ENCODE measurements around the gene GPR160. TPM values are rescaled to one million over a fixed set of nuclear protein-coding genes. Genes with fewer than 3 reads are reported as not detected.

GPR160 gene
- total RNA-seq, 1 donor from 2014 or later, result 36.3 TPM

DNA sequence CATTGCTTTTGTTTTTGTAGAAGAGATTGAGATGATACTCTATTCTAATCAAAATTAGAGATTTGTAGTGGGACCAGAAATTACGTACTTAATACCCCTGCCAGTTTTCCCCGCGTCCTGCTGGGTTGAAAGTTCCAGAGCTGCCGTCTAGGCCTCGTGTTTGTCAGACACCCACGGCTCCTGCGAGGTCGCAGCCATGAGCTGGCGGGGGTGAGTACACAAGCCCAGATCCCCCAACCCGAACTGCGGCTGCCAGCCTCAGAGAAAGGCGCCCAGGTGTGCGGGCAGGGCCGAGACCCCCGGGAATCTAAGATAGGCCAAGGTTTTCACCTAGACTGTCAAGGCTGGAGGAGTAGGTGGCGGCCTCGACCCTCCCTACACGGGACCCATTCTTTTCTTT lies 26.3 kb downstream of the GPR160 start:
- no peak for DNase-seq (ENCODE audit: low spot score)

DNA sequence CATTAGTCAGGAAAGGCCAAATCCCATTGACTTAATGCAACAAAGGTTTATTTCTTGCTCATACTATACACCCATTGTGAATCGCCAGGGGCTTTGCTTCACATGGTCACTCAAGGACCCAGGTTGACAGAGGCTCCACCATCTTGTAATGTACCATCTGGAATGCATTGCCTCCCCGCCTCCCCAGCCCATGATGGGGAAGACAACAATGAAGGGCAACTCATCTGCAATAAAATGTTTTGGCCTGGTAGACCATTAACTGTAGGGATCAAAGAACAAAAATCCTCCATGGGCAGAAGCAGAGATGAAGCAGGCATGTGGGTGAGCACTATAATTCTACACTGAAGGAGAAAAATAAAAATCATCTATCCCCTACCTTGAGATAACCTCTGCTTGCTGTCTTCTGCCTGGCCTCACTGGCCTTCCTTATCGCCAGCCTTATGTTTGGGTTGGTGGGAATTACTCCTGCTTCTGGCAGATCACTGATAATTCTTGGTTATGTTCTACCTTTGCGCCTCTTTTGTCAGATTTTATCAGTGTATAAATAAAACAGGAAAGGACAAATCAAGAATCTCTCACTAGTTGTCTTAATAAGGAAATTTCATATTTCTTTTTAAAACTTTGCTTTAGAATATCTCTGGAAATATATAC lies 37.8 kb downstream of the GPR160 start:
- no peak for DNase-seq (ENCODE audit: low spot score)

DNA sequence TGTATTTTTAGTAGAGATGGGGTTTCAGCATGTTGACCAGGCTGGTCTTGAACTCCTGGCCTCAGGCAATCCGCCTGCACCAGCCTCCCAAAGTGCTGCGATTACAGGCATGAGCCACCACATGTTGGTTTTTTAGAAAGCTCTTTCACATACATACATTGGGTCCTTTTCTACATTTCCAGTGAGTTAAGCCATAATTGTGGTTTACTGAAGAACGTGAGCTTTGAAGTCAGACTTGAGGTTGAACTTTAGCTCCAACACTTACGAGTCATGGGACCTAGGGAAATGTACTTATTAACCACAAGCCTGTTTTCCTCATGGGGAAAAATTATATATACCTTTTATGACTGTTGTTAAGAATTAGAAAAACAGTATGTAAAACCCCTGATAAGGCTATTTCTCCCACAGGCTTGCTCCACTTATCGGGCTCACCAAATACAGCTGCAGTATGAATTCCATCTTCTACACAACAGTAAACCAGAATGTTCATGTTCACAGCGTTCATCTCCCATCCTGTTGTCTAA lies 39.0 kb downstream of the GPR160 start:
- no peak for DNase-seq (ENCODE audit: low spot score)

DNA sequence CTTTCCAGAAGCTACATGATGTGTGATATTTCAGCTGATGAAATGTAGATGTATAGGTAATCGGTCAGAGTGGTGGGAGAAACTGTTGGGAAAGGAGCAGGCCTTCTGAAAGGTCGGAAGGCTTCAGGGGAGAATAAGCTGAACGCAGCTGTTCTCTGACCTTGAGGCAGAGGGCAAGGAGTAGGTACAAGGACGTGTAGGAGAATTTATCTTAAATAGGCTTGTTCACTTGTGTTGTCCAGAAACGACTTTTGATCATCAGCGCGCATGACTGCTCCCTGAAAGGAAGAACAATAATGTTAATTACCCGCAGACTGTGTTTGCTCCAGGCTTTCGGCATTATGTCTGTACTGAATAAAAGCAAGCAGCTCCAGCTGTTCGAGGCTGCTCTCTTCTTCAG lies 39.6 kb downstream of the GPR160 start:
- DNase-seq (ENCODE audit: low spot score), result no peak

DNA sequence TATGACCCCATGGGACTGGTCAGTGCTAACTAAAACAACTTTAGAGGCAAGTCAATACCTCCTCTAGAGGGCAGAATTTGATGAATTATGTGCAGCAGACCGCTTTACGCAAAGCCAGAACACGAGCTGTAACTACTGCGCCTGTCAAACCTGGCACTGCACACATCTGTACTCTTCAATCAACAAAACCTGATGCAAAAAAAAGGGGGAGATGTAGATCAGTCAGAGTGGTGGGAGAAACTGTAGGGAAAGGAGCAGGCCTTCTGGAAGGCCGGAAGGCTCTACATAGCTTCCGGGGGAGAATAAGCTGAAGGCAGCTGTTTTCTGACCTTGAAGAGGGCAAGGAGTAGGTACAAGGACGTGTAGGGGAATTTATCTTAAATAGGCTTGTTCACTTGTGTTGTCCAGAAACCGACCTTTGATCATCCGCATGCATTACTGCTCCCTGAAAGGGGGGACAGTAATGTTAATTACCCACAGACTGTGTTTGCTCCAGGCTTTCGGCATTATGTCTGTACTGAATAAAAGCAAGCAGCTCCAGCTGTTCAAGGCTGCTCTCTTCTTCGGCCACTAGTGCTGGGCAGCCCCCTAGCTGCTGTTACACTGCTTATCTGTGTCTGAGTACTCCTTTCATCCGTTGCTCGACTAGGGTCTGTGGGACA lies 41.0 kb downstream of the GPR160 start:
- DNase-seq (ENCODE audit: low spot score), result no peak

DNA sequence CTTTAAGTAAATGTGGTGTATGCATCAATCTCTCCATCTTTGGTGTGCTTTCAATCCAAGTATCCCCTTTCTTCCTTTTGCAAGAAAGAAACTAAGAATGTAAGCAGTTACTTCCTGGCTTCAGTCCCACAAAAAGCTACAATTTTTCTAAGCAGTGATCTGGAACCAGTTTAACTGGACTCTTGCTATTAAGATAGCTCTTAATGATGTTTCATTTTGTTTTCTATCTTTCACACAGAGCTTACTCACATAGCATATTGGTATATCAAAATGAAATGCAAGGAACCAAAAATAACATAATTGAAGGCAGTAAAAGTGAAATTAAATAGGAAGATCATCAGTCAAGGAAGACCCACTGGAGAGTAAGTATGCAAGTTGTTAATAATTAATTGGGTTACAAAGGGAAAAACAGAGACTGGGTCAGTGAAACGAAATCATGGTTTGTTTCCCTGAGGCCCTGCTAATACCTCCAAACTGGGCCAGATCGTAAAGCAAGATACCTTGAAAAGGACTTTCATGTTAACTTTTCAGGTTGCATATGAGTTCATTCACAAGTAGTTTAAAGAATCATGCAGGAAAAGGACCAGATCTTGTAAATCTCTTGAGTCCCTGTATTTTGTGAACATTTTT lies 41.9 kb downstream of the GPR160 start:
- no peak for DNase-seq (ENCODE audit: low spot score)

DNA sequence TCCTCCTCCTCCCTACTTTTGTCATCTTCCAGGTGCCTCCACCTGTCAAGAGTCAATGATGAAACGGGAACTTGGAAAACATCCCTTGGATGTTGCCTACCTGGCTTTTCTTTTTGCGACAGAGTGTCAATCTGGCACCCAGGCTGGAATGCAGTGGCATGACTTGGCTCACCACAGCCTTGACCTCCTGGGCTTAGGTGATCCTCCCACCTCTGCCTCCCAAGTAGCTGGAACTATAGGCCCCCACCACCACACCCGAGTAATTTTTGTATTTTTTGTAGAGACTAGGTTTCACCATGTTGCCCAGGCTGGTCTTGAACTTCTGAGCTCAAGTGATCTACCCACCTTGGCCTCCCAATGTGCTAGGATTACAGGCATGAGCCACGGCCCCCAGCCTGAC lies 42.8 kb downstream of the GPR160 start:
- DNase-seq (ENCODE audit: low spot score), result no peak

DNA sequence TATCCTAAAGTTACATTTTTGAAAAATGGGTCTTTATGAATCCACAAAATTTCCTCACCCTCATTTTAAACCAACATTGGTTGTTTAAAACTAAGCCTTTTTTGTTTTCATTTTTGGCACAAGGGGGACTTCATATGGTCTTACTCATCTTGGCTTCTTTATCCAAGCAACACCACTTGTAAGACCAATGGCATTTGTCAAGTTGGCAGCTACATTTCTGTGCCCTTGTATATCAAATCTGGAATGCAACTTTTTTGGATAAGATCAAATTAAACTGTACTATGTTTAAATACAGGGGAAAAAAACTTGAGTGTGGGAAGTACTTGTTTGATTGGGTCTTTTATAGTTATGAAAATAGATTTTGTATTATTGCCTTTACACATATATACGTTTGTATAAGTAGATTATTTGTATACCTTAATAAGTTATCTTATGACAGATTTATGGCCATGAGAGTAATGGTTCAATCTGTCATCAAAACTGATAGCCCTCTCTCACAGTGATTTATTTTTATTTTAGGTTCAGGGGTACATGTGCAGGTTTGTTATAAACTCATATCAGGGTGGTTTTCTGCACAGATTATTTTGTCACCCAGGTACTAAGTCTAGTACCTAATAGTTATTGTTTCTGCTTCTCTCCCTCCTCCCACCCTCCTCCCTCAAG lies 43.4 kb downstream of the GPR160 start:
- DNase-seq (ENCODE audit: low spot score), result no peak

DNA sequence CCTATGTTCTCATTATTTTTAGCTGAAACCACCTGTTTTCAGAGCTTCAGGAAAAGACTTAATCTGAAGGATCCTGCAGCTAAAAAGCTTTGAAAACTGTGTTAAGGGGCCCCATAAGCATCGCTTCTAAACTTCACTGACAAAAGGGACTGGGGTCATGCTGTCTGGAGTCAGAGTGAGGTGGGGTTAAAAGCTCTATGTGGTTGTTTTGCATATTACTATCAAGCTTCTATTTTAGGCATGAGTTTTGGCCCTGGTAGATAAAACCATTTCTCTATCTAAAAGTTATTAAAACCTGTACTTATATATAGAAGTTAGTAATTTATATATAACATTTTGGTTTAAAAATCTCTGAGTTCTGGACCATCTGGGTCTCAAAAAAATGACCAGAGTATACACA lies 45.5 kb downstream of the GPR160 start:
- DNase-seq (ENCODE audit: low spot score), result no peak

DNA sequence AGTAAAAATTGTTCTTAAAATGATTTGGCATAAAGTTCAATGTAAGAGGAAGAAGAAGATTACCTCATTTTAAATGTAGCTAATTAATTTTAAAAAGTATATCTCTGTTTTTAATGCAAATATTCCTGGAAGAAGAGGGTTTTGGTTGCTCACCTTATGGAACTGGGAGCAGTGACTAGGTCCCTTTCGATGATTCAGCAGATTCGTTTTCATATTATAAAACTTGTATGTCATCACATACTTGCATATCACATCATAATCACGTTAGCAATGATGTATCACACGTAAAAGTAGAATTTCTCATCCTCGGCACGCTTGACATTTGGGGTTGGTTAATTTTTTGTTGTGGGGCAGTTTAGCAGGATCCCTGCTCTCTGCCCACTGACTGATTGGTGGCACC lies 47.6 kb downstream of the GPR160 start:
- DNase-seq (ENCODE audit: low spot score), result no peak

DNA sequence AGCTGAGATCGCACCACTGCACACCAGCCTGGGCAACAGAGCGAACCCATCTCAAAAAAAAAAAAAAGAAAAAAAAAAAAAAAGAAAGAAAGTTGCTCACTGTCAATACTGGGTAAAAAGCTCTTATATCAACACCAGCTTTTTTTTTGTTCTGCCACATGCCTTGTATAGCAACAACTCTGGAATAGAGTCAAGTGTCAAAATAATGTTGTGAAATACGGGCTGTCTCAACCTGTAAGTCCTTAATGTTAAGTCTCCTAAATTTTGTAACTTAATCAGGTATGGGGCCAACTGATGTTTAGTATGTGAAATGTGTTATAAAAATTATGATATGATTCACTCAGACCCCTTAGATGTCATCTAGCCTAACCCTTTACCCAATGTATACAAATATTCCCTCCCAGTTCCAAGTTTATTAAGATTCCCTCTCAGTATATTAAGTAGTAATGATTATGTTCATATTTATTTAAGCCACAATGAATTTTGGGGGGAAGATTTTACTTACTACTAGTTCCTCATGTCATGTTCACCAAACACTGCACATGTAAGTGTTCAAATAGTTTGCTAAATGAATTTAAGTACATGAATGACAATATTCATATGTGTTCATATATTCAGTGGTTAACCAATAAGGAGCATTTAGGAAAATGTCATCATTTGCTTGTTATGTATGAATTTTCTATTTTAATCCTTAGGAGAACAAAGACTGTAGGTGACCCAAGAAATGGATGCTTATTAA lies 52.2 kb downstream of the GPR160 start:
- DNase-seq (ENCODE audit: low spot score), result no peak

DNA sequence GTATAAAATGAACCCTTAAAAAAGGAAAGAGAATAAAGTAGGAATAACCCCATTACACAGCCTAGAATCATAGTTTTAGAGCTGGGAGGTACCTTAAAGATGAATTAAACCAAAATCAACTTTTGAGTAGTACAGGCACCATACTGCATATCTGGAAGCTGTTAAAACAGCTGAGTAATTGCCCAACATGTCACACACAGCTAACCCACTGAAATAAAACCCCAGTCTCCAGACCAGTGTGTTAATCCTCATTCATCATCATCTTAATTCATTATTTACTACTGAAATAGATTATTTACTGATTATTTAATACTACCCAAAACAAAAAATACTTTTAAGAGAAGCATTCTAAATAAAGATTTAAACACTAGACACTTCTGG lies 52.8 kb downstream of the GPR160 start:
- no peak for DNase-seq (ENCODE audit: low spot score)

DNA sequence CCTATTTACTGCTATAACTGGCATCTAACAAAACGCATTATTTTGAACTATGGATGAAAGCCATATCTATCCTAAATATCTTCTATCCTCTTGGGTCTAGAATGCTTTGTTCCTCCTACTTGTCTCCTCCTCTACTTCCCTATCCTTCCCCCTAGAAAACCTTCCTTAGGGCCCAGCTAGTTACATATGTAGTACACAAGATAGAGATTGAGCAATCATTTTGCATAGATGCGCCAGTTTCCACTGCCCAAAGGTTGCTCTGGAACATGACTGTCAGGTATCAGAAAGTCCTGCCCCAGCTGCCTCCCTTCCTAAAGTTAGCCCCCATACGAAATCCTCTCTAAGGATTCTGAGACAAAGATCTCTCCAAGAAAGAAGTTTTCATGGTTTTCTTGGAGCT lies 55.1 kb downstream of the GPR160 start:
- DNase-seq (ENCODE audit: low spot score), result no peak

DNA sequence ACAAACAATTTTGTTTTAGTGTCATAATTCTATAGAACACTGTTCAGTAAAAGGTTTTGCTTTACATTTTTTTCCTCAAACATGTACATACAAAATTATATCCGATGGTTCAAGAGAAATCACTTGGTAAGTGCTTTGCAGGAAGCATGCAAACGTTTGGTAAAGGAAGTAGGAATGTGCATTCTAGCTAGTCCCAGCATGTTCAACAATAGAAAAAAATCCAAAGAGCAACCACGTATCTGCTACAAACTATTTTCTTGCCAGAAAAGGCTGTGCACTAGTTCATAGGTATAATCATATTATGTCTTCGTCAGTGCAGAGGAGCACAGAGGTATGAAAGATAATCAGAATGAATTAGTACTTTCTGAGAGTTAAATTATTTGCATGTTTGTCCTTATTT lies 58.0 kb downstream of the GPR160 start:
- no peak for DNase-seq (ENCODE audit: low spot score)

DNA sequence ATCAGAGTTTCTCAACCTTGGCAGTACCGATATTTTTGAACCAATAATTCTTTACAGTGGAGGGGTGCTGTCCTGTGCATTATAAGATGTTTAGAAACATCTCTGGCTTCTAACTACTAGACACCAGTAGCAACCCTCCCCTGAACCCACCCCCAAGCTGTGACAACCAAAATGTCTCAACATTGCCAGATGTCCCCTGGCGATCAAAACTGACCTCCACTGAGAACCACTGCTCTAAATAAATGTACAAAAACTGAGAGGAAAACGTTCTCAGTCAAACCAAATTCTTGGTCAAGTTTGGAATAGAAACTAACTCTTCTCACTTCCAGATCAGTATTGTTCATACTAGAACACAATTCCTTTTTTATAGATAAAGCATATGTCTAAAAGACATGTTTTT lies 58.5 kb downstream of the GPR160 start:
- no peak for DNase-seq (ENCODE audit: low spot score)

DNA sequence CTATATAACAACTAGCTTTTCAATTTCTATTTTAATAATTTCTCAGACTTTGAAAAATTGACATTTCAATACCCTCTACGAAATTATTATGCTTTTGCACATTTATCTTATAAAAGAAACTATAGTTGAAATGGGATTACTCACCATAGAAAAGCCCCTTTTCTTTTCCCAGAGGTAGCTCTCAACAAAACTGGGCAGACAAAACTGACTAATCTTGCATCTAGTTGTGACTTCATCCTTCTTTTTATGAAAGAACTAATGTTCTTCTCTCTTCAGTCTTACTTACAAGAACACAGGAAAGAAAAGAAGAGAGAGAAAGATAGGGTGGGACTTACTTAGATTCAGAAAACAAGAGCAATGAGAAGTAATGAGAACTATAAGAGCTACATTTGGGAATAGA lies 61.0 kb downstream of the GPR160 start:
- DNase-seq (ENCODE audit: low spot score), result no peak

DNA sequence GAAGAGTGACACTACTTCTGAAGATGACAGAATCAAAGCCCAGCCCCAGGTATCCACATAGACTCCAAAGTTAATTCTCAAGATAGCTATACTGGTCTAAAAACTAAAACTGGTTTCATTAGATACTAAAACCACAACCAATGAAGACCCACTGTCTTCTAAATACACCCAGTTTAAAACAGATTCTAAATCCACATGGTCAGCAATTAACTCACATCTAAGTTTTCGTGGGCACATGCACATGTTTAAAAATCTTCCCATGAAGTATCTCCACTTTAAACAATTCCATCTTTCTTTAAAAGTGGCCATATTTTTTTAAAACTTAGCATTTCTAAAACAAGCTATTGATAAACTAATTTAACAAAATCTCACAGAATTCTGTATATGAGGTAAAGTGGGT lies 63.1 kb downstream of the GPR160 start:
- DNase-seq (ENCODE audit: low spot score), result no peak

DNA sequence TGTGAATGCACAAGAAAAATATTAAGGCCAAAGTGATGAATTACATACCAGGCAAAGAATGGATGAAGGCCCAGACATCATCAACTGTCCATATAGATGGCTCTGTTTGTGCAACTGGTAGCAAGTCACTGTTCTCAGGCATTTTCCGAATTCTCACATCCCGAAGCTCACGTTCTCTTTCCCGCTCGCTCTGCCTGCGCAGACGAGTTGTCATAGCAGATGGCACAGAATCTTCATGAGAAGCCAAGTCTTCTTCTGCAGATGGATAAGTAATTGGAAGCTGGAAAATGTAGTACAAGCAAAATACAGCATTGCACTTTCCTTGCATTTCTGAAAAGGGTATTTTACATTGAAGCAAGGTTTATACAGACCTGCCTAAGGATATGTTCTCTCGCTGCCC lies 64.6 kb downstream of the GPR160 start:
- no peak for DNase-seq (ENCODE audit: low spot score)

DNA sequence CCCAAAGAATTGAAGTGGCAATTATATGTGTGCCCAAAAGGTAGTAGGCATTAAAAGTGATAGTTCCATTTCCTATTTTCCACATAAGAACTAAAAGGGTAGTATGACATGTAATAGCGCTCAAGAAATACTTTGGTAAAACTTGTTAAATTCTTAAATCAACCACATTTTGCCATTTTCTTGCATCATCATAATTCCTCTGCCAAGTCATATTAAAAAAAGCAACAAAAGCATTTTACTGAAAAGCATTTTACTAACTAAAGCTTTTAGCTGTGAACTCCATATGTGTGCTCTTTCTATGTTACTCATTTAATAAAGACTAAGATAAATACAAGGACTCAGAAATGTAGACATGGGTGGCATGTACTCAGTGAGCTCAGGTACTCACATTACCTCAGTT lies 70.1 kb downstream of the GPR160 start:
- no peak for DNase-seq (ENCODE audit: low spot score)

DNA sequence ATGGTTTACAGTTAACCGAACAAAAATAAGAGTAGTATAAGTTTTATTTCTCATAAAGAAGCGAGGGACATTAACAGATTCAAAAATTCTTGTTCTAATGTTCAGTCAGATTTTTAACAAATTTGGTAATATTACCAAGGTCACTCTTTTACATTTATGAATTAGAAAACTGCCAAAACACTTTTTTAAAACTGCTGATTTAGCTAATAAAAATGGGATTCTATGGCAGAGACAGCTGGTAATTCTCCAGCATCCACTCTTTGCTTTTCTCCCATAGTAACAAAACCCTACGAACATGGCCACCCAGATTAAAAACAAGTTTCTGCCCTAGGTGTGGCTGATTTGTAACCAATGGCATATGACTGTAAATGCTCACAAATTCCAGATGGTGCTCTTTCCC lies 71.2 kb downstream of the GPR160 start:
- DNase-seq (ENCODE audit: low spot score), result no peak

DNA sequence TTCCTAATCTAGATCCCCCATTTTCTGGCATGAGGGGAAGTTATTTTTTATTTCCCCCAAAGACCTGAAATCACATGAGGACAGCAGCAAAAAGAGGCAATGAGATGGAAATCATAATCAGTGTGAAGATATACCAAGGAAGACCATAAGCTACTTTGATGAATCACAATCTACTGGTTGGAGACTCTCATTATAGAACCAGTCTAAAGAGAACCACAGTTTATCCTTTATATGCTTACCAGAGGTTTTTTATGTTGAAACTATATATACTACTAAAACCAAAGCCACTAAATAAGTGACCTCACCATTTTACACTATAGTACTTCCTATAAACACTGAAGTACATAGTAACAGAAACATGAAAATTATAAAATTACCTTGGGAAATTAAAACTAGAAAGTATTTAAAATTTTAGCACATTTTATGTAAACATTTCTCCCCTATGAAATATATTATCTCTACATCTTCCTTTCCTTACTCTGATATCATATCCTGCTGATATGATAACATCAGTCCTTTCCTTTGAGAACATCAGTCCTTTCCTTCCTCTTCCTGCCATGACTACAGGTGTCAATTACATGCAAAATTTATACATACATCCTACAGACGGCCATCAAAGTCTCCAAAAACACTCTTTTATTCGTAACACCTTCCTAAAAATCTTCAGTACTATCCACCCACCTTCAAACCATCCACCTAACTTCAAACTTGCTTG lies 71.9 kb downstream of the GPR160 start:
- no peak for DNase-seq (ENCODE audit: low spot score)
